Measurements from ENCODE around the gene MACROD1.

The MACROD1 gene

GRCh38 chr11:64114231-64114630 is 51.7 kb downstream of the MACROD1 start:
- H3K36me3 ChIP-seq (ENCODE audit: insufficient read depth, low read depth, low read length), result no peaks in the 10 kb centered on the region
- H3K27ac ChIP-seq (ENCODE audit: low read length), result no peak overlapping the region
- H3K4me3 ChIP-seq (ENCODE audit: low read length), result no peak overlapping the region
- peaks cover 67% of the 10 kb centered on the region for H3K27me3 ChIP-seq (ENCODE audit: insufficient read depth, low read length)
- H3K9ac ChIP-seq (ENCODE audit: low read depth, low read length), result no peak overlapping the region
- no peaks in the 10 kb centered on the region for H3K9me3 ChIP-seq (ENCODE audit: insufficient read depth, low read depth, low read length)
- no peaks in the 10 kb centered on the region for H3K4me1 ChIP-seq (ENCODE audit: insufficient read depth, low read length)

DNA sequence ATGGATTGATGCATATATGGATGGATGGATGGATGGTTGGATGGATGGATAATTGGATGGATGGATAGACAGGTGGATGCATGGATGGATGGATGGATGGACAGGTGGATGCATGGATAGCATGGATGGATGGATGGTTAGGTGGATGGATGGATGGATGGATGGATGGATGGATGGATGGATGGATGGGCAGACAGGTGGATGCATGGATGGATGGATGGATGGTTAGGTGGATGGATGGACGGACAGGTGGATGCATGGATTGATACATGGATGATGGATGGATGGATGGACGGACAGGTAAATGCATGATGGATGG is 52.5 kb downstream of the MACROD1 start:
- no peaks in the 10 kb centered on the region for H3K36me3 ChIP-seq (ENCODE audit: insufficient read depth, low read depth, low read length)
- H3K27ac ChIP-seq (ENCODE audit: low read length), result no peak overlapping the region
- H3K9me3 ChIP-seq (ENCODE audit: insufficient read depth, low read depth, low read length), result no peaks in the 10 kb centered on the region

DNA sequence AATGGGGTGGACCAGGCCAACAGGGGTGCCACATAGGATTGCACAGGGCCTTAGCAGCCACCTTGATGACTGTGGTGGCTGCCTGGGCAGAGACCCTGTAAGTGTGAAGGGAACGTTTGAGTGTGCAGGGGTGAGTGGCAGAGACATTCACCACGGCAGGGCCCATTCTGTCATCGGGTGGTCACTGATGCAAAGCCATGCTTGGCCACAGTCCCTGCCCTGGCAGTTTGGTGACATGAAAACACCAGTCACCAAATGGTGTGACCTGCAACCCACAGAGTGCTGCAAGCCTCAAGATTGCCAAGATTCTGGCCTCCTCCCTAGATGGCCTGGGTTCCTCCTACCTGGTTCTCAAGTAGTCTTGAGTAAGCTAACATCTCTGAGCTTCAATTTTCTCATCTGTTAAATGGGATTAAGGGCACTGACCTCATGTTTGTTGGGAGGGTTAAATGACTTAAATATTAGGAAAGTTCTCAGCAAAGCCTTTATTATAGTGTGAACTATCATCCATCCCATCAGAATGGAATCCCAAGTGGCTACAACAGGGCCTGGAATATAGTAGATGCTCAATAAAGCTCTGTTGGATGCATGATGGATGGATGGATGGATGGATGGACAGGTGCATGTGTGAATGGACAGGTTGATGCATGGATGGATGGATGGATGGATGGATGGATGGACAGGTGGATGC is 53.0 kb downstream of the MACROD1 start:
- no peaks in the 10 kb centered on the region for H3K4me1 ChIP-seq (ENCODE audit: insufficient read depth, low read length)
- no peak overlapping the region for H3K4me3 ChIP-seq (ENCODE audit: low read length)

More for the DNA sequence above, 52.5 kb downstream of the MACROD1 start:
- Histone ChIP-seq H3K9ac (ENCODE audit: low read depth, low read length) (no peak overlapping the region), H3K4me3 (ENCODE audit: low read length) (no peak overlapping the region), H3K4me1 (ENCODE audit: insufficient read depth, low read length) (no peaks in the 10 kb centered on the region), H3K27me3 (ENCODE audit: insufficient read depth, low read length) (peaks cover 67% of the 10 kb centered on the region)

DNA sequence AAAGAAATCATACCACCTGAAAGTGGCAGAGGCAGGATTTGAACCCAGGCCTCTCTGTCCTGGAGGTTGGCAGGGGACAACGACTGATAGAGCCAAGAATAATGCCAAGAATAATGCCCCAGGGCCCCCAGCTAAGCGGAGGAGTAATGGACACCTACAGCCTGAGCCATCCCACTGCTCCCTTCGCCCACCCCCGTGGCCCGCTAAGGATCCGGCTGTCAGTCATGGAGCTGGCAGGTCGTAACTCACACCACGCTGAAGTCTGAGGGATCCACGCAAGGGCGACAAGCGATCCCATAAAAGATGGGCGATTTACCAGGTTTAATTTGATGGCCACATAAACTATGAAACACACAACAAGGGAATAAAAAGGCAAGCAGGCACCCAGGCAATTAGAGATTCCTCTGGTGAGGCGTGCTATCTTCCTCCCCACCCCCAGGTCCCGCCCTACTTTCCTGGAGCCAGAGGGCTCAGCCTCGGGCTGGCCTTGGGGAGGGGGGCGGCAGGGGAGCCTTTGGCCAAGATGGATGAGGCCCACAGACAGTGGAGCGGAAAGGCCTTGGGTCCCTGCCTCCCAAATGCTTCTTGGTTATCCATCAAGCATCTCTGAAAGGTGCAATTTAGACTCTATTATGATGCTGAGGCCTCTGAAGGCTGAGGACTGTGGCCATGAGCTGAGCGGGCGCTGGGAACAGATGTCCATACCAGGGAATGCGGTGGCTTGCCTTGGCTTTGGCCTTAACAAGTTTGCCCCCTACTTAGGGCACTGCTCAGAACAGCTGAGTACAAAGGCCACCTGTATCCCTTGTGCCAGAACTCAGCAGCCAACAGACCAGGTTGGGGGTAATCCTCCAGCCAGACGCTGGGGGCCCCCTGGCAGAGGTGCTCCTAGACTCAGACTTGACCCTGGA is 55.2 kb downstream of the MACROD1 start:
- Histone ChIP-seq H3K9me3 (ENCODE audit: insufficient read depth, low read depth, low read length) (no peaks in the 10 kb centered on the region), H3K27me3 (ENCODE audit: insufficient read depth, low read length) (peaks cover 61% of the 10 kb centered on the region), H3K9ac (ENCODE audit: low read depth, low read length) (no peak overlapping the region), H3K36me3 (ENCODE audit: insufficient read depth, low read depth, low read length) (no peaks in the 10 kb centered on the region), H3K4me1 (ENCODE audit: insufficient read depth, low read length) (no peaks in the 10 kb centered on the region), H3K4me3 (ENCODE audit: low read length) (no peak overlapping the region), H3K27ac (ENCODE audit: low read length) (no peak overlapping the region)

More for the DNA sequence above, 53.0 kb downstream of the MACROD1 start:
- Histone ChIP-seq H3K9ac (ENCODE audit: low read depth, low read length) (no peak overlapping the region), H3K36me3 (ENCODE audit: insufficient read depth, low read depth, low read length) (no peaks in the 10 kb centered on the region), H3K9me3 (ENCODE audit: insufficient read depth, low read depth, low read length) (no peaks in the 10 kb centered on the region), H3K27ac (ENCODE audit: low read length) (no peak overlapping the region), H3K27me3 (ENCODE audit: insufficient read depth, low read length) (peaks cover 68% of the 10 kb centered on the region)

DNA sequence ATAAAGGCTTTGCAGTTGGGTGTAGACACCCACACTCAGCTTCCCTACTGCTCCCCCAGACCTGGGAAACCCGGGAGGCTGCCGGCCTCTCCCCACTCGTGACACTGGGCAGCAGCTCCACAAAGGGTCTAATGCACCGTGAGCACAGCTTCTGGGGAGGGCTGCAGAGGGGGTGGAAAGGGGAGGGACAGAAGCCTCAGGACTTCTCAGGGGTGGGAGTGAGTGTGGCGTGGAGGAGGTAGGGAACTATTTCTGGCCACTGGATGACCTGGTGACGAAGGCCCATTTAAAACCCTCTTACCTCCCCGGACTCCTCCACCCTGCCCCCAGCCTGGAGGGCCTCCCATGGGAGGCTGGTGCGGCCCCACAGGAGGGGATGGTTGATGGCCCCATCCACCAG is 56.6 kb downstream of the MACROD1 start:
- H3K27me3 ChIP-seq (ENCODE audit: insufficient read depth, low read length), result peaks cover 47% of the 10 kb centered on the region
- H3K27ac ChIP-seq (ENCODE audit: low read length), result no peak overlapping the region
- H3K4me1 ChIP-seq (ENCODE audit: insufficient read depth, low read length), result no peaks in the 10 kb centered on the region
- H3K36me3 ChIP-seq (ENCODE audit: insufficient read depth, low read depth, low read length), result no peaks in the 10 kb centered on the region
- no peak overlapping the region for H3K4me3 ChIP-seq (ENCODE audit: low read length)
- H3K9me3 ChIP-seq (ENCODE audit: insufficient read depth, low read depth, low read length), result no peaks in the 10 kb centered on the region
- no peak overlapping the region; the same call in 1 of the 2 replicates for H3K9ac ChIP-seq (ENCODE audit: low read depth, low read length)

GRCh38 chr11:64107303-64107702 is 58.6 kb downstream of the MACROD1 start:
- no peaks in the 10 kb centered on the region for H3K9me3 ChIP-seq (ENCODE audit: insufficient read depth, low read depth, low read length)
- H3K27ac ChIP-seq (ENCODE audit: low read length), result no peak overlapping the region
- H3K4me1 ChIP-seq (ENCODE audit: insufficient read depth, low read length), result no peaks in the 10 kb centered on the region

DNA sequence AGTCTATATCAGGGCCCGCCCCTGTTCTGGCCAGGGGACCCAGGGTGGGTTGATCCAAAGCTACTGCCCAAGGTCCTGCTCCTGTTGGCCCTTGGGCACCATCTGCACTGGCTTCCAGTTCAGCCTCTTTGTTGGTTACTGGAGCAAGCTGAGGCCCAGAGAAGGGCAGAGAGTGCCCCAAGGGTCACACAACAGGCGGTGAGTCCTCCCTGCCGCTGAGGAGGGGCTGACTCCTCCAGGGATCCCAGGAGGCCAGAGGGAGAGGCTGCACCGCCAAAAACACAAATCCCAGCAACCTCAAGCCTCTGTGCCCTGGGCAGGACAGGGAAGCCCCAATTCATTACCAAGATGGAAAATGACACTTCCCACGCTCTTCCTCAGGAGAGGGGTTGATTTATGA is 61.3 kb downstream of the MACROD1 start:
- Histone ChIP-seq H3K9ac (ENCODE audit: low read depth, low read length) (no peak overlapping the region), H3K27me3 (ENCODE audit: insufficient read depth, low read length) (peaks cover 56% of the 10 kb centered on the region), H3K4me1 (ENCODE audit: insufficient read depth, low read length) (no peaks in the 10 kb centered on the region), H3K4me3 (ENCODE audit: low read length) (no peak overlapping the region), H3K27ac (ENCODE audit: low read length) (no peak overlapping the region), H3K36me3 (ENCODE audit: insufficient read depth, low read depth, low read length) (no peaks in the 10 kb centered on the region), H3K9me3 (ENCODE audit: insufficient read depth, low read depth, low read length) (no peaks in the 10 kb centered on the region)

More at GRCh38 chr11:64107303-64107702, 58.6 kb downstream of the MACROD1 start:
- Histone ChIP-seq H3K4me3 (ENCODE audit: low read length) (no peak overlapping the region), H3K36me3 (ENCODE audit: insufficient read depth, low read depth, low read length) (no peaks in the 10 kb centered on the region), H3K9ac (ENCODE audit: low read depth, low read length) (no peak overlapping the region), H3K27me3 (ENCODE audit: insufficient read depth, low read length) (peaks cover 40% of the 10 kb centered on the region; the same call in 1 of the 2 replicates)

GRCh38 chr11:64103277-64103985 is 62.5 kb downstream of the MACROD1 start:
- H3K9ac ChIP-seq (ENCODE audit: low read depth, low read length), result no peak overlapping the region
- H3K4me3 ChIP-seq (ENCODE audit: low read length), result no peak overlapping the region
- no peaks in the 10 kb centered on the region for H3K36me3 ChIP-seq (ENCODE audit: insufficient read depth, low read depth, low read length)
- H3K9me3 ChIP-seq (ENCODE audit: insufficient read depth, low read depth, low read length), result no peaks in the 10 kb centered on the region
- H3K27me3 ChIP-seq (ENCODE audit: insufficient read depth, low read length), result peaks cover 56% of the 10 kb centered on the region
- no peaks in the 10 kb centered on the region for H3K4me1 ChIP-seq (ENCODE audit: insufficient read depth, low read length)
- no peak overlapping the region for H3K27ac ChIP-seq (ENCODE audit: low read length)

GRCh38 chr11:64102005-64102738 is 63.7 kb downstream of the MACROD1 start:
- Histone ChIP-seq H3K4me1 (ENCODE audit: insufficient read depth, low read length) (no peaks in the 10 kb centered on the region), H3K9ac (ENCODE audit: low read depth, low read length) (no peak overlapping the region), H3K27ac (ENCODE audit: low read length) (no peak overlapping the region), H3K36me3 (ENCODE audit: insufficient read depth, low read depth, low read length) (no peaks in the 10 kb centered on the region), H3K9me3 (ENCODE audit: insufficient read depth, low read depth, low read length) (no peaks in the 10 kb centered on the region), H3K27me3 (ENCODE audit: insufficient read depth, low read length) (peaks cover 61% of the 10 kb centered on the region), H3K4me3 (ENCODE audit: low read length) (no peak overlapping the region)

- Histone ChIP-seq H3K27me3 (ENCODE audit: insufficient read depth, low read length) (peaks cover 68% of the 10 kb centered on the region), H3K4me3 (ENCODE audit: low read length) (no peak overlapping the region), H3K36me3 (ENCODE audit: insufficient read depth, low read depth, low read length) (no peaks in the 10 kb centered on the region), H3K9ac (ENCODE audit: low read depth, low read length) (no peak overlapping the region), H3K27ac (ENCODE audit: low read length) (no peak overlapping the region), H3K9me3 (ENCODE audit: insufficient read depth, low read depth, low read length) (no peaks in the 10 kb centered on the region), H3K4me1 (ENCODE audit: insufficient read depth, low read length) (no peaks in the 10 kb centered on the region)
These were observed 64.5 kb downstream of the MACROD1 start for GRCh38 chr11:64101461-64101860.

DNA sequence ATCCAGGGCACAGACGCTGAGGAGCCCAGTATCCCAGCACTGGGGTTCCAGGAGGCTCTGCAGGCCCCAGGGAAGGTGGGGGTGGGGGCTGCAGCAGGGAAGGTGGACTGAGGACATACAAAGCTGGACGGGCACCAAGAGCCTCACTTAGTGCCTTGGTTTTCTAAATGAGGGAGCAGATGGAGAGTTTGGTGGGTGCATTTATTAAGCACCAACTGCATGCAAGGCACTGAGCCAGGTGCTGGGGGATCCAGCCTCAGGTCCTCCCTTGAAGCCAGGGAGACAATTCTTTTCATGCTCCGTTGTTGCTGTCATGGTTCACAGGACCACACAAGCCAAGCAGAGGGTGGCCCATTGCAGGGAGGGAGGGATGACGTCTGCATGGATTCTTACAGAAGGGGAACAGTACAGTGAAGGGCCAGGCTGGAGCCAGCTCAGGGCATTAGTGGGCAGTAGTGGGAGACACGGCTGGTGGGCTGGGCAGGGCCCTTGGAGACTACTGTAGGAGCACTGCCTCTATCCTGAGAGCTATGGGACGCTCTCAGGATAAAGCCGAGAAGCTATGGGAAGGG is 65.0 kb downstream of the MACROD1 start:
- Histone ChIP-seq H3K27me3 (ENCODE audit: insufficient read depth, low read length) (peaks cover 74% of the 10 kb centered on the region), H3K9ac (ENCODE audit: low read depth, low read length) (no peak overlapping the region)

More for the DNA sequence above, 65.0 kb downstream of the MACROD1 start:
- no peak overlapping the region for H3K27ac ChIP-seq (ENCODE audit: low read length)
- H3K9me3 ChIP-seq (ENCODE audit: insufficient read depth, low read depth, low read length), result no peaks in the 10 kb centered on the region
- H3K36me3 ChIP-seq (ENCODE audit: insufficient read depth, low read depth, low read length), result no peaks in the 10 kb centered on the region
- no peak overlapping the region for H3K4me3 ChIP-seq (ENCODE audit: low read length)
- no peaks in the 10 kb centered on the region for H3K4me1 ChIP-seq (ENCODE audit: insufficient read depth, low read length)

Data from iPS-20b (cell line).